Panc1 (cell line): ENCODE results near the gene FAF1. TPM values are rescaled to one million over a fixed set of nuclear protein-coding genes. Genes with fewer than 3 reads are reported as not detected.

Experiments
- ATAC-seq: fragments of 200-7000 bp; cut with Tn5 transposase; 2 replicates; pipeline ENCODE4 v1.9.1; 2020; ENCODE audit warnings: mild to moderate bottlenecking, moderate library complexity
- BruUV-seq: library from RNA; stranded (reverse); fragments of 400-500 nt; replicated peaks from 2 replicates; lab custom pipeline; 2021; lab: Mats Ljungman, UMichigan
- CTCF ChIA-PET: fragments of 300-600 bp; sonication (Branson Sonifier 250); formaldehyde crosslinking; loops from one replicate; lab custom pipeline; 2022; ENCODE audit warnings: antibody characterized with exemption; lab: Charles Lee
- POLR2A ChIA-PET: fragments of 300-600 bp; sonication (Branson Sonifier 250); formaldehyde crosslinking; loops from one replicate; lab custom pipeline; 2022; ENCODE audit warnings: antibody characterized with exemption; lab: Charles Lee
- DNase-seq: peaks from one replicate; pipeline ENCODE4 v3.0.0-alpha.2; 2010; ENCODE audit warnings: low read depth, low spot score
- H3K27ac ChIP-seq: 2 replicates; pipeline ENCODE4 v1.5.1; 2011; ENCODE audit warnings: mild to moderate bottlenecking, low read length, inconsistent platforms
- H3K27me3 ChIP-seq: fragments of 200-500 bp; sonication (Bioruptor generic); 2 replicates; pipeline ENCODE4 v1.6.0; 2014; ENCODE audit warnings: low read length, inconsistent platforms; ENCODE audit not compliant: control insufficient read depth, insufficient read depth
- H3K36me3 ChIP-seq: fragments of 200-500 bp; sonication (Bioruptor generic); 2 replicates; pipeline ENCODE4 v1.5.1; 2014; ENCODE audit warnings: inconsistent platforms, mild to moderate bottlenecking, low read length, moderate library complexity; ENCODE audit not compliant: control insufficient read depth, insufficient read depth
- H3K4me1 ChIP-seq: 2 replicates; pipeline ENCODE4 v1.5.1; 2011; ENCODE audit warnings: inconsistent platforms, mild to moderate bottlenecking, low read length, moderate library complexity; ENCODE audit not compliant: control insufficient read depth, insufficient read depth
- H3K4me3 ChIP-seq, 2 experiments: 2 replicates each; pipeline ENCODE4 v1.5.1; 2011 to 2012; ENCODE audit warnings: low read depth in 2 of 2, low read length in 2 of 2, mild to moderate bottlenecking in 2 of 2, inconsistent platforms in 1 of 2, moderate library complexity in 1 of 2
- H3K9me3 ChIP-seq: fragments of 200-500 bp; sonication (Bioruptor generic); 2 replicates; pipeline ENCODE4 v1.5.1; 2014; ENCODE audit warnings: low read depth, mild to moderate bottlenecking, inconsistent platforms, low read length, moderate library complexity; ENCODE audit not compliant: control insufficient read depth, insufficient read depth
- POLR2AphosphoS5 ChIP-seq: IDR thresholded peaks from 2 replicates; pipeline ENCODE4 v1.6.1; 2012; ENCODE audit warnings: mild to moderate bottlenecking, low read depth, low read length, moderate library complexity
- SIN3A ChIP-seq: IDR thresholded peaks from 2 replicates; pipeline ENCODE4 v1.6.1; 2012; ENCODE audit warnings: low read depth, mild to moderate bottlenecking, low read length, moderate library complexity, borderline replicate concordance; ENCODE audit not compliant: insufficient read depth
- TCF7L2 ChIP-seq: IDR thresholded peaks from 2 replicates; pipeline ENCODE4 v1.6.1; 2011; ENCODE audit warnings: mild to moderate bottlenecking, low read depth, low read length, inconsistent platforms
- in situ Hi-C: cut with HindIII; loops from 2 replicates; pipeline ENCODE4 v1.10.0; 2016; ENCODE audit warnings: low sequenced_read_pairs, low pct_unique_long_range_greater_than_20kb
- intact Hi-C: fragments of 100-400 bp; cut with micrococcal nuclease; formaldehyde crosslinking; loops from one replicate; pipeline ENCODE4 v1.10.0; 2022; ENCODE audit not compliant: unreplicated experiment
- total RNA-seq: library from RNA; stranded (reverse); gene quantifications from one replicate; pipeline ENCODE4 v1.2.1, GENCODE V29; 2021; ENCODE audit not compliant: unreplicated experiment
- TF ChIP-seq, protein P1 (sequence below): fragments of 450-650 bp; IDR thresholded peaks from 2 replicates; pipeline ENCODE4 v1.5.1; 2017; ENCODE audit warnings: mild to moderate bottlenecking
- TF ChIP-seq, protein P2 (sequence below), 2 experiments: IDR thresholded peaks; 2 replicates each; pipeline ENCODE4 v1.6.1; 2011 to 2012; ENCODE audit warnings: low read depth in 2 of 2, control low read depth in 1 of 2, low read length in 1 of 2, mild to moderate bottlenecking in 1 of 2, moderate library complexity in 1 of 2; ENCODE audit not compliant: insufficient read depth in 1 of 2

FAF1 gene
- total RNA-seq, 1 experiment from 2014 or later, result 101 TPM

DNA sequence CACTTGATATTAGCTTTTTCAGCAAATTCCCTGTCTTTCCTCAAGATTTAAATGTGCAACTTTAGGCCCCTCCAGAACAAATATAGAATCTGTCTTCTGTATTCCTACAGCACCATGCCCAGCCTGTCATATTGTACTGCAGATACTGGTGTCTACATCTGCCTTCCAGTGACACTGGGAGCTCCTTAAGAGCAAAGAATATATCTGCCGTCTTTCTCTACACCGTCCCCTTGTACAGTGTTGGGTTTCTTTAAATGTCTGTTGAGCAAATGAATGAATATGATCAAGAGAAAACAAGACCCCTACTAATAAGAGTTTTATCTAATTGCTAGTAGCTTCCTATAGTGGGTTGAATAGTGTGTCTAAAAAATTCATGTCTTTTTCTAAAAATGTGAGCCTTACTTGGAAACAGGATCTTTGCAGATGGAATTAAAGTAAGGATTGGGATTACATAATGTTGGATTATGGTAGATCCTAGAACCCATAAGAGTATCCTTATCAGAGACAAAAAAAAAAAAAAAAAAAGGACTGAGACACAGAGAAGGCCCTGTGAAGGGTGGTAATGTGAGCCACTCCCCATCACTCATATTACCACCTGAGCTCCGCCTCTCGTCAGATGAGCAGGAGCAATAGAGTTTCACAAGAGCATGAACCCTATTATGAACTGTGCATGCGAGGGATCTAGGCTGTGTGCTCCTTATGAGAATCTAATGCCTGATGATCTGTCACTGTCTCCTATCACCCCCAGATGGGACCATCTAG, 128.6 kb downstream of the FAF1 start:
- TF ChIP-seq SIN3A, result no peak
- no peak for TF ChIP-seq TCF7L2
- TF ChIP-seq, protein P1, sequence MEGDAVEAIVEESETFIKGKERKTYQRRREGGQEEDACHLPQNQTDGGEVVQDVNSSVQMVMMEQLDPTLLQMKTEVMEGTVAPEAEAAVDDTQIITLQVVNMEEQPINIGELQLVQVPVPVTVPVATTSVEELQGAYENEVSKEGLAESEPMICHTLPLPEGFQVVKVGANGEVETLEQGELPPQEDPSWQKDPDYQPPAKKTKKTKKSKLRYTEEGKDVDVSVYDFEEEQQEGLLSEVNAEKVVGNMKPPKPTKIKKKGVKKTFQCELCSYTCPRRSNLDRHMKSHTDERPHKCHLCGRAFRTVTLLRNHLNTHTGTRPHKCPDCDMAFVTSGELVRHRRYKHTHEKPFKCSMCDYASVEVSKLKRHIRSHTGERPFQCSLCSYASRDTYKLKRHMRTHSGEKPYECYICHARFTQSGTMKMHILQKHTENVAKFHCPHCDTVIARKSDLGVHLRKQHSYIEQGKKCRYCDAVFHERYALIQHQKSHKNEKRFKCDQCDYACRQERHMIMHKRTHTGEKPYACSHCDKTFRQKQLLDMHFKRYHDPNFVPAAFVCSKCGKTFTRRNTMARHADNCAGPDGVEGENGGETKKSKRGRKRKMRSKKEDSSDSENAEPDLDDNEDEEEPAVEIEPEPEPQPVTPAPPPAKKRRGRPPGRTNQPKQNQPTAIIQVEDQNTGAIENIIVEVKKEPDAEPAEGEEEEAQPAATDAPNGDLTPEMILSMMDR, result no peak
- no peak for TF ChIP-seq POLR2AphosphoS5
- TF ChIP-seq, protein P2, sequence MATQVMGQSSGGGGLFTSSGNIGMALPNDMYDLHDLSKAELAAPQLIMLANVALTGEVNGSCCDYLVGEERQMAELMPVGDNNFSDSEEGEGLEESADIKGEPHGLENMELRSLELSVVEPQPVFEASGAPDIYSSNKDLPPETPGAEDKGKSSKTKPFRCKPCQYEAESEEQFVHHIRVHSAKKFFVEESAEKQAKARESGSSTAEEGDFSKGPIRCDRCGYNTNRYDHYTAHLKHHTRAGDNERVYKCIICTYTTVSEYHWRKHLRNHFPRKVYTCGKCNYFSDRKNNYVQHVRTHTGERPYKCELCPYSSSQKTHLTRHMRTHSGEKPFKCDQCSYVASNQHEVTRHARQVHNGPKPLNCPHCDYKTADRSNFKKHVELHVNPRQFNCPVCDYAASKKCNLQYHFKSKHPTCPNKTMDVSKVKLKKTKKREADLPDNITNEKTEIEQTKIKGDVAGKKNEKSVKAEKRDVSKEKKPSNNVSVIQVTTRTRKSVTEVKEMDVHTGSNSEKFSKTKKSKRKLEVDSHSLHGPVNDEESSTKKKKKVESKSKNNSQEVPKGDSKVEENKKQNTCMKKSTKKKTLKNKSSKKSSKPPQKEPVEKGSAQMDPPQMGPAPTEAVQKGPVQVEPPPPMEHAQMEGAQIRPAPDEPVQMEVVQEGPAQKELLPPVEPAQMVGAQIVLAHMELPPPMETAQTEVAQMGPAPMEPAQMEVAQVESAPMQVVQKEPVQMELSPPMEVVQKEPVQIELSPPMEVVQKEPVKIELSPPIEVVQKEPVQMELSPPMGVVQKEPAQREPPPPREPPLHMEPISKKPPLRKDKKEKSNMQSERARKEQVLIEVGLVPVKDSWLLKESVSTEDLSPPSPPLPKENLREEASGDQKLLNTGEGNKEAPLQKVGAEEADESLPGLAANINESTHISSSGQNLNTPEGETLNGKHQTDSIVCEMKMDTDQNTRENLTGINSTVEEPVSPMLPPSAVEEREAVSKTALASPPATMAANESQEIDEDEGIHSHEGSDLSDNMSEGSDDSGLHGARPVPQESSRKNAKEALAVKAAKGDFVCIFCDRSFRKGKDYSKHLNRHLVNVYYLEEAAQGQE (IDR thresholded peaks at IDR 0.05; ENCODE audit: insufficient read depth in 1 of 2, low read depth in 2 of 2, low read length in 1 of 2), result no peak
- ATAC-seq (no peak), DNase-seq (no peak)
- no peak overlapping the region for H3K4me3 ChIP-seq
- H3K36me3 ChIP-seq, result no peaks in the 10 kb centered on the region
- TSS peak; percentile 4 for BruUV-seq
- in situ Hi-C loops, result no loop called here
- no peak overlapping the region for H3K27ac ChIP-seq
- intact Hi-C loops, result no loop called here
- H3K4me1 ChIP-seq, result no peaks in the 10 kb centered on the region
- peaks cover 9% of the 10 kb centered on the region; the same call in 1 of the 2 replicates for H3K9me3 ChIP-seq
- no peaks in the 10 kb centered on the region for H3K27me3 ChIP-seq
- ChIA-PET CTCF (no interaction called here), POLR2A (no interaction called here)

- no peaks in the 10 kb centered on the region for H3K36me3 ChIP-seq
- BruUV-seq, result no TSS peak
- ATAC-seq (no peak), DNase-seq (no peak)
- no peaks in the 10 kb centered on the region for H3K4me1 ChIP-seq
- H3K9me3 ChIP-seq, result peaks cover 9% of the 10 kb centered on the region; the same call in 1 of the 2 replicates
- in situ Hi-C loops (no loop called here), intact Hi-C loops (no loop called here)
- ChIA-PET CTCF (no interaction called here), POLR2A (no interaction called here)
- TF ChIP-seq TCF7L2 (no peak), SIN3A (no peak), POLR2AphosphoS5 (no peak)
- TF ChIP-seq, protein P2 (IDR thresholded peaks at IDR 0.05; ENCODE audit: insufficient read depth in 1 of 2, low read depth in 2 of 2, low read length in 1 of 2), result no peak
- TF ChIP-seq, protein P1, result no peak
- H3K4me3 ChIP-seq, result no peak overlapping the region
- H3K27ac ChIP-seq, result no peak overlapping the region
- no peaks in the 10 kb centered on the region for H3K27me3 ChIP-seq
Measured at GRCh38 chr1:50830621-50831020, 129.4 kb downstream of the FAF1 start.
